GM12878 (cell line): Measurements from ENCODE around the gene TGFBR1. TPM values are rescaled to one million over a fixed set of nuclear protein-coding genes. Genes with fewer than 3 reads are reported as not detected.

ENCODE experiments used
- ATAC-seq: fragments of 200-7000 bp; cut with Tn5 transposase; 3 replicates; pipeline ENCODE4 v1.9.1; 2020; ENCODE audit warnings: mild to moderate bottlenecking, moderate library complexity
- BruUV-seq: library from RNA; stranded (reverse); fragments of 400-500 nt; replicated peaks from 2 replicates; lab custom pipeline; 2021; lab: Mats Ljungman, UMichigan
- CTCF ChIA-PET: fragments of 300-600 bp; sonication (Branson Sonifier 250); formaldehyde crosslinking; extraction: SDS; loops from one replicate; lab custom pipeline; 2021; ENCODE audit warnings: inconsistent platforms; lab: Yijun Ruan, JAX
- POLR2A ChIA-PET: fragments of 350-600 bp; formaldehyde crosslinking; extraction: SDS; loops from one replicate; lab custom pipeline; 2021; ENCODE audit warnings: inconsistent platforms; lab: Charles Lee
- RAD21 ChIA-PET: fragments of 300-600 bp; sonication (Branson Sonifier 250); formaldehyde crosslinking; loops from one replicate; lab custom pipeline; 2023; ENCODE audit warnings: antibody characterized with exemption; ENCODE audit not compliant: unreplicated experiment; lab: Charles Lee
- SMC1A ChIA-PET: fragments of 300-600 bp; sonication (Branson Sonifier 250); formaldehyde crosslinking; loops from one replicate; lab custom pipeline; 2023; ENCODE audit not compliant: unreplicated experiment, uncharacterized antibody; lab: Charles Lee
- DNase-seq: peaks from one replicate; pipeline ENCODE4 v3.0.0-alpha.2; 2011; ENCODE audit warnings: low read depth, low spot score
- FAIRE-seq: peaks from 3 replicates; lab custom pipeline; 2011; peaks lifted over from hg19 to GRCh38; lab: Jason Lieb, UNC
- H2AFZ ChIP-seq: 2 replicates; pipeline ENCODE4 v1.6.0; 2011; ENCODE audit warnings: low read depth, low read length, control low read depth; ENCODE audit not compliant: control insufficient read depth
- H3K27ac ChIP-seq: 2 replicates; pipeline ENCODE4 v1.5.1; 2011; ENCODE audit warnings: control low read depth; ENCODE audit not compliant: control insufficient read depth, insufficient read depth
- H3K27me3 ChIP-seq, 2 experiments: replicated peaks in 1 of 2; 2 replicates each; pipeline versions ENCODE4 v1.6.0 to v1.6.1; 2011; ENCODE audit warnings: low read length in 1 of 2; ENCODE audit not compliant: control insufficient read depth in 2 of 2, insufficient read depth in 2 of 2
- H3K36me3 ChIP-seq, 2 experiments: 2 replicates each; pipeline ENCODE4 v1.5.1; 2011; ENCODE audit warnings: low read length in 1 of 2; ENCODE audit not compliant: control insufficient read depth in 2 of 2, insufficient read depth in 2 of 2
- H3K4me1 ChIP-seq: 2 replicates; pipeline ENCODE4 v1.6.1; 2011; ENCODE audit warnings: mild to moderate bottlenecking, low read length, moderate library complexity, mixed read lengths; ENCODE audit not compliant: control insufficient read depth, insufficient read depth
- H3K4me2 ChIP-seq: 2 replicates; pipeline ENCODE4 v1.6.0; 2011; ENCODE audit warnings: control low read depth; ENCODE audit not compliant: control insufficient read depth, insufficient read depth
- H3K4me3 ChIP-seq: fragments of 200-600 bp; sonication (generic); 2 replicates; pipeline ENCODE4 v1.5.1; 2016
- H3K79me2 ChIP-seq: 2 replicates; pipeline ENCODE4 v1.6.0; 2011; ENCODE audit warnings: low read length; ENCODE audit not compliant: control insufficient read depth, insufficient read depth
- H3K9ac ChIP-seq: 2 replicates; pipeline ENCODE4 v1.8.0; 2011; ENCODE audit warnings: low read length, control low read depth, mixed read lengths; ENCODE audit not compliant: control insufficient read depth, insufficient read depth
- H3K9me3 ChIP-seq: replicated peaks from 3 replicates; pipeline ENCODE4 v1.5.1; 2011; ENCODE audit warnings: mild to moderate bottlenecking, low read length; ENCODE audit not compliant: control insufficient read depth, insufficient read depth
- H4K20me1 ChIP-seq: 2 replicates; pipeline ENCODE4 v1.6.0; 2011; ENCODE audit not compliant: control insufficient read depth, insufficient read depth
- ASH2L ChIP-seq: fragments of 300-600, 200-600 bp; sonication (generic); IDR thresholded peaks from 2 replicates; pipeline ENCODE4 v1.6.1; 2017; ENCODE audit warnings: low read depth, mild to moderate bottlenecking, borderline replicate concordance
- CREB1 ChIP-seq: IDR thresholded peaks from 2 replicates; pipeline ENCODE4 v1.6.1; 2012; ENCODE audit warnings: low read depth, mild to moderate bottlenecking, inconsistent platforms
- E4F1 ChIP-seq: fragments of 450-650 bp; IDR thresholded peaks from 2 replicates; pipeline ENCODE4 v1.6.1; 2018; ENCODE audit warnings: borderline replicate concordance, mild to moderate bottlenecking; ENCODE audit not compliant: partially characterized antibody
- ESRRA ChIP-seq: IDR thresholded peaks from 2 replicates; pipeline ENCODE4 v1.6.1; 2012; ENCODE audit warnings: mild to moderate bottlenecking, low read length, improper control_type of control experiment
- HDGF ChIP-seq: fragments of 450-650 bp; IDR thresholded peaks from 2 replicates; pipeline ENCODE4 v1.6.1; 2016; ENCODE audit warnings: antibody characterized with exemption
- RUNX3 ChIP-seq: IDR thresholded peaks from 2 replicates; pipeline ENCODE4 v1.6.1; 2012; ENCODE audit warnings: low read length, inconsistent platforms
- SREBF2 ChIP-seq: IDR thresholded peaks from 2 replicates; pipeline ENCODE4 v1.6.1; 2012; ENCODE audit warnings: mild to moderate bottlenecking, low read length
- USF1 ChIP-seq: IDR thresholded peaks from 2 replicates; pipeline ENCODE4 v1.6.1; 2011; ENCODE audit warnings: borderline replicate concordance, low read depth, mild to moderate bottlenecking, moderate library complexity, mixed read lengths, low read length; ENCODE audit not compliant: insufficient read depth; ENCODE audit errors: extremely low read length
- WGBS: methylation state at CpG from one replicate; pipeline ENCODE4 v1.1.6; 2016; ENCODE audit warnings: low lambda C conversion rate; ENCODE audit not compliant: insufficient replicate concordance, insufficient coverage; ENCODE audit errors: missing lambda C conversion rate; 5-methylcytosine and 5-hydroxymethylcytosine counted together
- in situ Hi-C: fragments of 300-500 bp; cut with MboI; formaldehyde crosslinking; loops from 9 replicates; pipeline ENCODE4 v1.14.3; 2018; ENCODE audit warnings: mixed read lengths
- intact Hi-C: fragments of 100-400 bp; cut with micrococcal nuclease; formaldehyde crosslinking; loops from one replicate; pipeline ENCODE4 v1.14.2; 2022; ENCODE audit not compliant: unreplicated experiment
- polyA plus RNA-seq, 11 experiments: library from polyadenylated mRNA; depleted of rRNA in 4 of 11; unstranded in 6 of 11; stranded (reverse) in 5 of 11; fragments of >200 nt; fragmentation: Nextera tagmentation in 4 of 11; fragmentation: Illumina TruSeq in 1 of 11; extraction: Ambion mirVana in 4 of 11; extraction: Trizol in 1 of 11; gene quantifications; 1 replicate in 1 of 11; 2 replicates in 10 of 11; pipeline versions ENCODE4 v1.2.1 to v1.2.3, GENCODE V29; 2011 to 2016; ENCODE audit warnings: inconsistent platforms in 2 of 11, missing spikeins in 2 of 11, low read depth in 1 of 11
- total RNA-seq, 4 experiments: library from RNA; depleted of rRNA in 3 of 4; stranded (reverse); fragments of >200 nt in 3 of 4; fragmentation: Illumina TruSeq in 1 of 4; extraction: Trizol in 1 of 4; gene quantifications; 2 replicates each; pipeline versions ENCODE4 v1.2.1 to v1.2.3, GENCODE V29; 2013 to 2021

TGFBR1 gene
- total and polyA plus RNA-seq, 10 of the 15 experiments (the other 5 are each of a cell fraction or from before 2014, with no cell fraction given), result 2.9 to 27.2 (median 16.6) TPM

- TF ChIP-seq USF1 (no peak), ESRRA (no peak)
These were observed 36.9 kb downstream of the TGFBR1 start (continued) for GRCh38 chr9:99141849-99142248.

- POLR2A ChIA-PET, result no interaction called here
- DNase-seq (no peak), FAIRE-seq (no peak), ATAC-seq (no peak)
- Histone ChIP-seq H3K4me3 (no peak overlapping the region), H3K9ac (no peak overlapping the region), H3K79me2 (no peaks in the 10 kb centered on the region), H4K20me1 (no peaks in the 10 kb centered on the region), H3K27ac (no peak overlapping the region), H2AFZ (no peak overlapping the region), H3K4me1 (no peaks in the 10 kb centered on the region), H3K4me2 (no peak overlapping the region), H3K27me3 (no peaks in the 10 kb centered on the region), H3K36me3 (peaks cover 2 to 4% of the 10 kb centered on the region in 2 experiments), H3K9me3 (no peaks in the 10 kb centered on the region)
- in situ Hi-C loops, result no loop called here
- SMC1A ChIA-PET, result interaction anchor here (0.6 to 10.2 kb wide), 13 partner anchors 15 to 351 kb away, joined by 3 to 110 read pairs (median 10); no protein-coding TSS in a partner anchor
- intact Hi-C loops, result no loop called here
- 98% methylated on average over 4 of the region's 4 CpGs for WGBS
- no peak for TF ChIP-seq RUNX3
- no peak for TF ChIP-seq E4F1
- TF ChIP-seq CREB1, result no peak
- no peak for TF ChIP-seq HDGF
- TF ChIP-seq SREBF2, result no peak
- TF ChIP-seq ASH2L, result no peak
- CTCF ChIA-PET, result interaction anchor here (0.6 to 12.3 kb wide), 17 partner anchors 10 to 866 kb away, joined by 3 to 304 read pairs (median 4); partner anchors contain the start of gene TGFBR1
- no TSS peak for BruUV-seq
- RAD21 ChIA-PET, result interaction anchor here (0.8 to 10.4 kb wide), 7 partner anchors 17 to 294 kb away, joined by 3 to 83 read pairs (median 11); partner anchors contain the start of gene TGFBR1
These were observed 37.4 kb downstream of the TGFBR1 start for GRCh38 chr9:99142275-99142674.
